Chondrocyte (in vitro differentiated cells): ENCODE results near the gene WDR7. TPM values are rescaled to one million over a fixed set of nuclear protein-coding genes. Genes with fewer than 3 reads are reported as not detected.

Experiments used
- DNase-seq: peaks from one replicate; pipeline ENCODE4 v3.0.0; 2021; ENCODE audit warnings: mixed read lengths, low spot score
- H3K27ac Mint-ChIP-seq: one replicate; pipeline ENCODE4 v1.8.0; 2021; ENCODE audit warnings: mild to moderate bottlenecking, moderate library complexity, mixed read lengths; ENCODE audit not compliant: unreplicated experiment
- H3K27me3 Mint-ChIP-seq: 2 replicates; pipeline ENCODE4 v1.8.0; 2021; ENCODE audit warnings: low read depth, mixed read lengths
- H3K36me3 Mint-ChIP-seq: 2 replicates; pipeline ENCODE4 v1.8.0; 2021; ENCODE audit warnings: low read depth, mixed read lengths
- H3K4me1 Mint-ChIP-seq: 2 replicates; pipeline ENCODE4 v1.8.0; 2021; ENCODE audit warnings: low read depth, mild to moderate bottlenecking, mixed read lengths
- H3K4me3 Mint-ChIP-seq: one replicate; pipeline ENCODE4 v1.8.0; 2021; ENCODE audit warnings: mild to moderate bottlenecking, moderate library complexity, mixed read lengths; ENCODE audit not compliant: unreplicated experiment
- H3K9me3 Mint-ChIP-seq: 2 replicates; pipeline ENCODE4 v1.8.0; 2021; ENCODE audit warnings: low read depth, mixed read lengths
- CTCF ChIP-seq: fragments of 200-600 bp; sonication (generic); IDR thresholded peaks from 2 replicates; pipeline ENCODE4 v1.5.0; 2021; ENCODE audit warnings: antibody characterized with exemption, mild to moderate bottlenecking, moderate library complexity
- total RNA-seq: library from RNA; stranded (reverse); gene quantifications from 3 replicates; pipeline ENCODE4 v1.2.1, GENCODE V29; 2021

Gene WDR7
- total RNA-seq, 1 donor from 2014 or later, result 14.9 TPM

GRCh38 chr18:56836173-56836572, 185.0 kb downstream of the WDR7 start:
- Mint-ChIP-seq H3K4me3 (no peak overlapping the region), H3K36me3 (no peaks in the 10 kb centered on the region), H3K27ac (no peak overlapping the region), H3K9me3 (no peaks in the 10 kb centered on the region), H3K27me3 (no peaks in the 10 kb centered on the region), H3K4me1 (peaks cover 11% of the 10 kb centered on the region)
- no peak for DNase-seq
- TF ChIP-seq CTCF, result no peak

DNA sequence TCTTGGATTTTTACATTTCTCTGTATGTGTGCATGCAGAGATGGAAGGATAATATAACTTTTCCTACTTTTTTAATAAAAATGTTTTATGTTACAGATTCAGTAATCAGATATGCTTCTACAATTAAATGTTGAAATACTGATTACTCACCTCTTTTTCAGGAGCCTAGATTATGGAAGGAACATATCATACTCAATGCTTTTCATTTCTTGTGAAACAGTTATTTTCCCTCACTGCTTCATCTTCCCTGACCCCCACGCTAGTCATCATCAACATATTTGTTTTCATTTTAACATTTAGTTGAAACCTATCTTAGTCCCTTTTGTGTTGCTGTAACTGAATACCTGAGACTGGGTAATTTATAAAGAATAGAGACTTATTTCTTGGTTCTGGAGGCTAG, 190.7 kb downstream of the WDR7 start:
- Mint-ChIP-seq H3K9me3 (peaks cover 3% of the 10 kb centered on the region), H3K4me1 (no peaks in the 10 kb centered on the region), H3K27ac (no peak overlapping the region), H3K27me3 (no peaks in the 10 kb centered on the region), H3K36me3 (no peaks in the 10 kb centered on the region), H3K4me3 (no peak overlapping the region)
- no peak for DNase-seq
- TF ChIP-seq CTCF, result no peak

GRCh38 chr18:56843241-56843640, 192.1 kb downstream of the WDR7 start:
- Mint-ChIP-seq H3K36me3 (no peaks in the 10 kb centered on the region), H3K4me3 (no peak overlapping the region), H3K27me3 (no peaks in the 10 kb centered on the region), H3K9me3 (peaks cover 8% of the 10 kb centered on the region), H3K27ac (no peak overlapping the region), H3K4me1 (no peaks in the 10 kb centered on the region)
- no peak for DNase-seq
- no peak for TF ChIP-seq CTCF

DNA sequence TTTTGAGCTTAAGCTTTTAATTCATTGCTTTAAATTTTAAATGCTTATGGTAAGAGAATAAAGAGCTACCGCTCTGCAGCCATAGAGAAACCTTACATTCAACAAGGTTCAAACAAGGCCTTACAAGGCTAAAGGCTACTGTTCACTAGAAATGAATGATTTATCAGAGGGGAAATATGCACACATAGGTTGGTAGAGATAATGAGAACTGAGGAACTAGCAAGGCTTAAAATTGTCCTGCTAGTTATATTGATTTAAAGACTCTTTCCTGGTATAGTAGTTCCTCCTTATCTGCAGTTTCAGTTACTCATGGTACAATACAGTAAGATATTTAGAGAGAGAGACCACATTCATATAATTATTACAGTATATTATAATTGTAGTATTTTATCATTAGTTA, 193.4 kb downstream of the WDR7 start:
- Mint-ChIP-seq H3K4me3 (no peak overlapping the region), H3K27ac (no peak overlapping the region), H3K4me1 (no peaks in the 10 kb centered on the region), H3K36me3 (peaks cover 1% of the 10 kb centered on the region), H3K27me3 (no peaks in the 10 kb centered on the region), H3K9me3 (peaks cover 12% of the 10 kb centered on the region)
- TF ChIP-seq CTCF, result no peak
- DNase-seq, result no peak

GRCh38 chr18:56851774-56852173, 200.6 kb downstream of the WDR7 start:
- no peaks in the 10 kb centered on the region for H3K4me1 Mint-ChIP-seq
- H3K4me3 Mint-ChIP-seq, result no peak overlapping the region
- DNase-seq, result no peak
- H3K9me3 Mint-ChIP-seq, result peaks cover 10% of the 10 kb centered on the region
- H3K27me3 Mint-ChIP-seq, result no peaks in the 10 kb centered on the region
- H3K36me3 Mint-ChIP-seq, result peaks cover 3% of the 10 kb centered on the region
- TF ChIP-seq CTCF, result no peak
- no peak overlapping the region for H3K27ac Mint-ChIP-seq
